Tibial artery (tissue), 4 donors: Measurements from ENCODE around the gene ACADL.

ENCODE experiments used
- DNase-seq, 2 donors: peaks; one replicate each; pipeline ENCODE4 v3.0.0-alpha.2; 2019
- H3K27ac ChIP-seq, 2 donors: fragments of 200-600 bp; sonication (generic) in 1 of 2; 1 replicate in 1 of 2; 2 replicates in 1 of 2; pipeline ENCODE4 v1.5.1; 2018 to 2019; ENCODE audit warnings: mild to moderate bottlenecking in 1 of 2
- H3K27me3 ChIP-seq, 2 donors: fragments of 200-600 bp; sonication (generic) in 1 of 2; one replicate each; pipeline versions ENCODE4 v1.5.1 to v1.6.0; 2016 to 2019
- H3K36me3 ChIP-seq, 3 donors: fragments of 200-600 bp; sonication (generic) in 2 of 3; one replicate each; pipeline ENCODE4 v1.5.1; 2016 to 2019; ENCODE audit warnings: mild to moderate bottlenecking in 2 of 3
- H3K4me1 ChIP-seq, 4 donors: fragments of 200-600 bp; sonication (generic) in 2 of 4; 1 replicate in 3 of 4; 2 replicates in 1 of 4; pipeline ENCODE4 v1.5.1; 2016 to 2019
- H3K4me3 ChIP-seq, 2 donors: fragments of 200-600 bp; sonication (generic) in 1 of 2; 1 replicate in 1 of 2; 2 replicates in 1 of 2; pipeline ENCODE4 v1.5.1; 2018 to 2019; ENCODE audit warnings: mild to moderate bottlenecking in 2 of 2
- H3K9me3 ChIP-seq, 3 donors: fragments of 200-600 bp; sonication (generic) in 1 of 3; one replicate each; pipeline ENCODE4 v1.5.1; 2016 to 2019
- CTCF ChIP-seq, 2 experiments: fragments of 200-600 bp in 1 of 2; fragments of 450-650 bp in 1 of 2; IDR thresholded peaks; one replicate each; pipeline ENCODE4 v1.5.1; 2017 to 2019; ENCODE audit warnings: antibody characterized with exemption in 2 of 2, mild to moderate bottlenecking in 1 of 2, moderate library complexity in 1 of 2
- intact Hi-C: fragments of 100-400 bp; cut with DNase I; formaldehyde crosslinking; loops from one replicate; pipeline ENCODE4 v1.15.0; 2023; ENCODE audit warnings: low total_unique reads

The ACADL gene

GRCh38 chr2:210227290-210228088 is 2.2 kb upstream of the ACADL start:
- DNase-seq = no peak
- Histone ChIP-seq H3K27ac (peak overlapping the region in 1 of 2 donors; percentile 14), H3K36me3 (no peaks in the 10 kb centered on the region), H3K4me1 (peaks cover 0 to 59% (median 15%) of the 10 kb centered on the region in 4 donors), H3K9me3 (no peaks in the 10 kb centered on the region), H3K4me3 (no peak overlapping the region), H3K27me3 (no peaks in the 10 kb centered on the region)
- TF ChIP-seq CTCF (IDR thresholded peaks at IDR 0.05) = no peak
- intact Hi-C loops = no loop called here

- Histone ChIP-seq H3K36me3 (no peaks in the 10 kb centered on the region), H3K4me1 (peaks cover 0 to 57% (median 13%) of the 10 kb centered on the region in 4 donors), H3K27ac (peak overlapping the region; percentile 89 to 96), H3K27me3 (no peaks in the 10 kb centered on the region), H3K9me3 (no peaks in the 10 kb centered on the region), H3K4me3 (peak overlapping the region; percentile 84 to 89)
- DNase-seq = no peak
- TF ChIP-seq CTCF (IDR thresholded peaks at IDR 0.05) = no peak
- intact Hi-C loops = no loop called here
These were observed 976 bp upstream of the ACADL start for GRCh38 chr2:210226223-210226622.

DNA sequence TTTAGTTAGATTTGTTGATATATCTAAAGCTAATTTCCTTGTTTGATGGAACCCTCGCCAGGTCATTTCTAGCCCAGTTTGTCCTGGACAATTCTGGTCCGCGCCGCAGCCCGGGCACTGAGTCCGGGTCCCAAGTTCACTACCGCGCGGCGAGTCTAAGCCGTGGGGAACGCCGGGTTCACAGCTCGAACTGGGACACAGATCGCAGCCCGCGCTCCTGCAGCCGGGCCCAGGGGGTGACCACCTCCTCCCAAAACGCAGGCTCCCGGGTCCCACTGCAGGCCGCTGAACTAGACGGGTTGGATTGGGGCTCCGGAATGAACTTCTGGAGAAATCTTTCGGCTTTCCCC is 681 bp downstream of the ACADL start:
- peak; percentile 31 to 70 for DNase-seq
- Histone ChIP-seq H3K36me3 (peaks cover 0 to 3% (median 0%) of the 10 kb centered on the region in 3 donors), H3K9me3 (no peaks in the 10 kb centered on the region), H3K4me3 (peak overlapping the region; percentile 84 to 89), H3K27ac (peak overlapping the region; percentile 89 to 96), H3K4me1 (peaks cover 0 to 56% (median 9%) of the 10 kb centered on the region in 4 donors), H3K27me3 (no peaks in the 10 kb centered on the region)
- no peak for TF ChIP-seq CTCF (IDR thresholded peaks at IDR 0.05)
- intact Hi-C loops = loop anchor here (5.0 kb wide), 1 partner anchor 52 kb away; the partner anchor contains the start of gene KANSL1L

DNA sequence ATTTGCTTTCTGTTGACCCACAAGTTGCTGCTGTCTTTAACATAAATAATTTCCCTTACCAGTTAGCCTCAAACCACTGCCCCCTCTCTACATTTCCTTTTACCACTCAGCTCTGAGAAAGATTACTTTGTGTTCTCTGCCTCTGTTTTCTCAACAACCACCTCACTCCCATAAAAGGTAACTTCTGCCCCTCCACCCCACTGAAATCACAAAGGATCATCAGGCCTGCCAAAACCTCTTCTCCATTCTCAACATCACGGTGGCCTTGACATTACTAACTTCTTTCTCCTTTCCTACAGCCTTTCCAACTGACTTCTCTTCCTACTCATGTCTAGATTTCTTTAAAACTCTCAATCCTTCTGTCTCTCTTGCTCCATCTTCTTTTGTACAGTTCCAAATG is 10.1 kb downstream of the ACADL start:
- Histone ChIP-seq H3K4me3 (no peak overlapping the region), H3K27ac (peak overlapping the region; percentile 45 to 59), H3K27me3 (no peaks in the 10 kb centered on the region), H3K36me3 (peaks cover 6 to 35% (median 6%) of the 10 kb centered on the region in 3 donors), H3K9me3 (no peaks in the 10 kb centered on the region), H3K4me1 (peaks cover 0 to 32% (median 2%) of the 10 kb centered on the region in 4 donors)
- DNase-seq = no peak
- no peak for TF ChIP-seq CTCF (IDR thresholded peaks at IDR 0.05)
- intact Hi-C loops = no loop called here

DNA sequence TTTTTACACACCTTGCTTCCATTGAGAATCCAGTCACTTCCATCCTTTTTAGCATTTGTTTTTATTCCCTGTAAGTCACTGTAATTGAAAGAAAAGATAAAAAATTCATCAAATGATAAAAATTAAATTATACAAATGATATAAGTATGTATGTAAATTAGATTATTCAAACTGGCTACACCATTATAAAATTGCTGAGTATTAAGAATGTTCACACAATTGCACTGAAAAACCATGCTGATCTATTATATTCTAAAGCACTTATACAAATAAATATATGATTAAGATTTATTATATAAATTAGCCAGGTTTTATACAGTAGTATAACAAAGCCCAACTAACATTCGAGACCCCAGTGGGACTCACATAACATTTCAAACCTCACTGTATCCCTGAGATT is 15.1 kb downstream of the ACADL start:
- intact Hi-C loops = no loop called here
- Histone ChIP-seq H3K4me1 (peaks cover 0 to 21% (median 0%) of the 10 kb centered on the region in 4 donors), H3K9me3 (no peaks in the 10 kb centered on the region), H3K36me3 (peaks cover 16 to 49% (median 31%) of the 10 kb centered on the region in 3 donors), H3K27ac (no peak overlapping the region), H3K27me3 (no peaks in the 10 kb centered on the region), H3K4me3 (no peak overlapping the region)
- TF ChIP-seq CTCF (IDR thresholded peaks at IDR 0.05) = no peak
- no peak for DNase-seq
